ENCODE data around the gene GH2.
"Not testable (repeated sequence)": the region's sequence is repeated elsewhere in the genome, so short reads cannot be mapped to it uniquely, and the experiment has no call there.

GH2 gene

GRCh38 chr17:63910096-63910495 lies 28.4 kb upstream of the GH2 start:
- no peak for DNase-seq

GRCh38 chr17:63909586-63909985 lies 27.8 kb upstream of the GH2 start:
- not testable (repeated sequence) for DNase-seq

GRCh38 chr17:63907161-63907778 lies 25.5 kb upstream of the GH2 start:
- peak in 1 of 2 donors; percentile 37 for DNase-seq

- DNase-seq = not testable (repeated sequence)
Observed at GRCh38 chr17:63904796-63905195, 23.1 kb upstream of the GH2 start.

DNA sequence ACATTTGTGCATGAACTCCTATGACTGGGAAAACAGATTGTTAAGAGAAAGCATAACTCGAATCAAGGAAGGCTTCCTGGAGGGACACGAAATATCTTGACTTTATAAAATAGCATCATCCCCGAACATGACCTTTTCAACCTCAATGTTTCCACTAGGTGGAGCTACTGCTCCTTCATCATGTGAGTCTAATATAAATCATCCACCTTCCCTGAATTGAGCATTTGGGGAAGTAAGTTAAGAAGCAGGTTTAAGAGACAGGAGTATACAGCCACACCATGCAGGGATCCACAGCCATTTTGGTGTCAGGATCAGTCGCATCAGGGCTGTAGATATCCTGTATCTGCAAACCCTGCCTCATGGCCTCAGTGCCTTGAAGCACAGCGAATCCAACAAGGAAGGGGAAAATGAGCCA lies 22.1 kb upstream of the GH2 start:
- DNase-seq = not testable (repeated sequence)

DNA sequence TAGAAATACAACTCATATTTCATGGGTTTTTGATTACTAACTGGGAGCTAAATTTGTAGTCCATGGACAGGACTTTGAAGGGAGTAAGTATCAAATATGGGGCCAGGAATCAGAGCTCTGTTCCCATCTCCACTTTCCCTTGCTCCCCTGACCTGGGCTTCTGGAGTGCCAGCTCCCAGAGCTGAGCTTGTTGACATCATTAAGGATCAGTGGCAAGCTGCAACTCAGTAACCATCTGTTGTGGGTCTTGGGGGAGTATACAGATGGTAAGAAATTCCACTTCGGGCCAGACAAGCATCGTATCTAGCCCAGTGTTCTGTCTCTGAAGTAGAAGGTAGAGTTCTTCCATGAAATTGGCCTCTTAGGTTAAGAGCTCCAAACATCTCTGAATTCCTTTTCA lies 20.2 kb upstream of the GH2 start:
- DNase-seq = not testable (repeated sequence)

DNA sequence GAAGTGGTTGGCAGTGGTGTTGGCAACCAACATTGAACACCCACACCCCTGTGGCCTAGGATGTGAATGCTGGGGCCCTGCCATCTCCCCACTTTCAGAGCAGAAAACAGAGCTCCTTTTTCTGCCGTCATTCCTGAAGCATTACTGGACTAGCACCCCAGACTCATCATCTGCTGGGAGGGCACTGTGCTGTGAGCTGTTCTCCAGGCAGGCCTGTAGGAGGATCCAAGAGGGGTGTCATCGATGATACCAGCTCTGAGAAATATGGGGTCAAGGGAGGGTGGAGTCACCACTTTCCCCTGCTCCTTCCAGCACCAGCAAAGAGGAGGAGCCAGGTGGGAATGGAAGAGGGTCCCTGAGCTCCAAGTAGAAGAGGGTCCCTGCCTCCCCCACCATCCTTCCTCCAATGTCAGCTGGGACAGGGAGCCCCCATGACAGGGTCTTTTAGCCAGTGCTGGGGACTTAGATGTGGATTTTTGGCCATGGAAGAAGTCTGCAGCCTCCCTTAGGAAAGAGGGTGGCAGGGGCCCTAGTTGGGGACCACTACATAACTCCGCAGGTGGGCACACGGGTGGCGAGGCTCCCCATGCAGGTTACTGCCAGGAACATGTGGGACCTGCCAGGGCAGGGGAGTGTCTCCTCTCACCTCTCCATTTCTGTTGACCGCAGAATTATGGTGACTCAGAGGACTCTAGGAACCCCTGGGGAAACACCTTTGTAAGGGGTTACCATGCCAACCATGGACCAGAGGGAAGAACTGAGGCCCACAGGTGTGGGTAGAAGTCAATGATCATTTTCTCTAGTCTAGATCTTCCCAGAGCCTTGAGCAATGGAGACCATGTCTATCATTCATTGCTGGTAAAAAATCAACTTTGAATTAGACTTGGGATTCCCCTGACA lies 17.4 kb upstream of the GH2 start:
- DNase-seq = peak; percentile 26 to 40

DNA sequence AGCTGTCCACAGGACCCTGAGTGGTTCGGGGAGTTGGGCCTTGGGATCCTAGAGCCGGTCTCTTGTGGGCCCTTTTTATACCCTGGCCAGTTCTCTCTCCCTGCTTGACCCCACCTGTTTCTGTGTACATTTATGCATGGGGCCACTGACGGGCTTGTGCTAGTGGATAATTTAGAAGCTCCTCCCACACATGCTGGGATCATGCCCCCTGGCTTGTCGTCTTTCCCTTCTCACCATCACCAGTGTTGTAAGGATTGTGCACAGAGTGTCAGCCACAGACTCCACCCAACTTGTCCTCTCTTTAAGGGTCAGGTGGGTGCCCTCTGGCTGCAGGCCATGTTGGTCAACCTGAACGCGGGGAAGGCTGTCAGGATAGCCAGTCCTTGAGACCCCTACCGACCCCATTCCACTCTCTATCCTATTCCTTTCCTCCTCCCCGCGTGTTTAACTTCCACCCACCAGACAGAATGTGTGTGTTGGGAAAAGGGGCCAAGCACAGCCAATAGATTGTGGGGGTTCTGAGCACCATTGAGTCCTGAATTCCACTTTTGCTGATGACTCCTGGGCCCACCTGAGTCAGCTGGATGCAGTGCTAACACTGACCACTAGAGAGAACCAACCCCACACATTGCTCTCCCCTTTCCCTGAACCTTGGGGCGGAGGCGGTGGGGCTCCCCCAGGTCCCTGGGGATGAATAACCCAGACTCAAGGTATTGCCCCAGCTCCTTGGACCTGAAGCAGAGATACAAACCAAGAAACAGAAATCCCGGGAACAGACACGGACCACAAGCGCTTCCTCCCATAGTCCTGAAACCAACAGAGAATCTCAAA lies 15.0 kb upstream of the GH2 start, which contains the start of gene CSH1:
CSH1 (minus strand) TSS at position 51 of the 831 bp plus-strand sequence. CDS start 63 bp downstream, outside the sequence.
- DNase-seq = not testable (repeated sequence)

GRCh38 chr17:63894821-63895220 lies 13.1 kb upstream of the GH2 start:
- DNase-seq = not testable (repeated sequence)

GRCh38 chr17:63894021-63894420 lies 12.3 kb upstream of the GH2 start:
- DNase-seq = not testable (repeated sequence)

DNA sequence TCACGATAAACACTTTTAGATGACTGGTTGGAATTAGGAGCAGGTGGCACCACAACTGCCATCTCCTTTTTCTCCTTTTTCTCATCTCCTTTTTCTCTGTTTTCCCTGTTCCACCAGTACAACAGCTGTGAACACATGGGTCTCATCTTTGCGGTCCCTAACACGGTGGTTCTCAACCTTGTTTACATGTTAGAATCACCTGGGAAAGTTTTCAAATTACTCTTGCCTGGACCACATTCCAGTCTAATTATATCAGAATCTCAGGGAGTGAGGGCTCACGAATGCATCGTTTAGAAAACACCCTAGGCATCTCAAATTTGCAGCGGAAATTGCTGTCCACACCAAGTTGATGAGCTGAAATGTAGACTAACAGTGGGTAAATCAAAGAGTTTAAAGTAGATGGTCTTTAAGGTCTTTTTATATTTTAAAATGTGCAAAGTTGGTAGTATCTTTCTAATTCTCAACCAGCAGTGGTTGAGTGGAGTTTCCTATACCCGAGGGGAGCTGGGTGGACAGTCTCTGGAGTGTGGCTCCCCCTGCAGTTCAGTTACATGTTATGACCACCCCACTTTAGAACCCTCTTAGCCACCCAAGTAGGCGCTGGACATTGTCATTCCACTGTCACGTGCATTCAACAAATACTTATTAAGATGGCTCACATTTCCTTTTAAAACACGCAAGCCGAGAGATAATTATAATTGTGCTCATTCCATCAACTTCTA lies 10.7 kb upstream of the GH2 start:
- DNase-seq = not testable (repeated sequence)

- not testable (repeated sequence) for DNase-seq
Observed at GRCh38 chr17:63889026-63889848, 7.5 kb upstream of the GH2 start.

DNA sequence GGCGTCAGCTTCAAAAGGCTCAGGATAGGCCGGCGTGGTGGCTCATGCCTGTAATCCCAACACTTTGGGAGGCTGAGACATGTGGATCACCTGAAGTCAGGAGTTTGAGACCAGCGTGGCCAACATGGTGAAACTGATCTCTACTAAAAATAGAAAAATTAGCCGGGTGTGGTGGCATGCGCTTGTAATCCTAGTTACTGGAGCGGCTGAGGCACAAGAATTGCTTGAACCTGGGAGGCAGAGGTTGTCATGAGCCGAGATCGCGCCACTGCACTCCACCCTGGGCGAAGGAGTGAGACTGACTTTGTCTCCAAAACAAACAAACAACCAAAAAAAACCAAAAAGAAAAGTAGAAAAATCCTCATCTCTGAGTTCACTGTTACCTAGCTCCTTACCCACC lies 3.4 kb upstream of the GH2 start:
- DNase-seq = not testable (repeated sequence)

- DNase-seq = not testable (repeated sequence)
Observed at GRCh38 chr17:63882626-63883126, 932 bp upstream of the GH2 start.

- not testable (repeated sequence) for DNase-seq
Observed at GRCh38 chr17:63881337-63881736, 407 bp downstream of the GH2 start.

DNA sequence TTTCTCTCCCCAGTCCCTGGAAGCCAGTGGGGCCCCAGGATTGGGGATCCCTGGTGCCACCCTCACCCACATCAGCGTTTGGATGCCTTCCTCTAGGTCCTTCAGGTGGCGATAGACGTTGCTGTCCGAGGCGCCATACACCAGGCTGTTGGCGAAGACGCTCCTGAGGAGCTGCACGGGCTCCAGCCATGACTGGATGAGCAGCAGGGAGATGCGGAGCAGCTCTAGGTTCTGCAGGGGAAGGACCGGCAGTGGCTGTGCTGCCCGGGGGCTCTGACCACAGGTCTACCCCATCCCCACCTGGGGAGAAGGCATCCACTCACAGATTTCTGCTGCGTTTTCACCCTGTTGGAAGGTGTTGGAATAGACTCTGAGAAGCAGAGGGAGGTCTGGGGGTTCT lies 1.0 kb downstream of the GH2 start:
- DNase-seq = no peak

GRCh38 chr17:63878413-63878812 lies 3.3 kb downstream of the GH2 start:
- DNase-seq = not testable (repeated sequence)

DNA sequence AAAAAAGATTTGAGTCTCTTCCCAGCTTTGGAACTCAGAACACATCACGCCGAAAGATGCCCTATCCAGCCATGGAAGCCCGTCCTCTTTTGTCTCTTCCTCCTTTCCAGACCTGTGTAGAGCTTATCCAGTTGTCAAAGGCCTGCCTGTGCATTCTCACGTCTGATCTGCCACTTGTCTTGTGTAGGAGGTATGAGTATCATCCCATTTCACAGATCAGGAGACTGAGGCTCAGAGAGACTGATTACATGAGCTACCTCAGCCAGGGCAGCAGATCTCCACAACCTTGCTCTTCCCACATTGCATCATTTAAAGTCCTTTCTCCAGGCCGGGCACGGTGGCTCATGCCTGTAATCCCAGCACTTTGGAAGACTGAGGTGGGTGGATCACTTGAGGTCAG lies 7.1 kb downstream of the GH2 start:
- DNase-seq = not testable (repeated sequence)

- DNase-seq = not testable (repeated sequence)
Observed at GRCh38 chr17:63874061-63874626, 7.6 kb downstream of the GH2 start.

- DNase-seq = not testable (repeated sequence)
Observed at GRCh38 chr17:63873577-63873976, 8.2 kb downstream of the GH2 start, which contains the start of gene CSH2. Gene CSH2 (minus strand): TSS chr17:63873677. CDS start chr17:63873614, 63 bp downstream.

Measured in stimulated activated CD4-positive, alpha-beta T cell treated with anti-CD3 and anti-CD28 coated beads, Interleukin-2, amount 100 ng/mL, for 48 hours (primary cell).